Activated CD4-positive, alpha-beta T cell treated with anti-CD3 and anti-CD28 coated beads, Interleukin-2, amount 50 U/mL, for 1 hour (primary cell): ENCODE data around the gene PTPRM.
"Not testable (repeated sequence)": the region's sequence is repeated elsewhere in the genome, so short reads cannot be mapped to it uniquely, and the experiment has no call there.

Source experiments
- DNase-seq: peaks from one replicate; pipeline ENCODE4 v3.0.0-alpha.2; 2020

PTPRM gene

GRCh38 chr18:7733642-7734041 is 166.5 kb downstream of the PTPRM start:
- no peak for DNase-seq

GRCh38 chr18:7735196-7735595 is 168.1 kb downstream of the PTPRM start:
- no peak for DNase-seq

GRCh38 chr18:7735626-7736175 is 168.6 kb downstream of the PTPRM start:
- DNase-seq, result no peak

- not testable (repeated sequence) for DNase-seq
Observed at GRCh38 chr18:7736526-7736925, 169.4 kb downstream of the PTPRM start.

GRCh38 chr18:7737550-7737949 is 170.4 kb downstream of the PTPRM start:
- no peak for DNase-seq

GRCh38 chr18:7740821-7741220 is 173.7 kb downstream of the PTPRM start:
- DNase-seq, result no peak

GRCh38 chr18:7741640-7742039 is 174.5 kb downstream of the PTPRM start:
- DNase-seq, result no peak

GRCh38 chr18:7742224-7742623 is 175.1 kb downstream of the PTPRM start:
- DNase-seq, result no peak

- DNase-seq, result no peak
Observed at GRCh38 chr18:7743256-7743655, 176.1 kb downstream of the PTPRM start.

- DNase-seq, result no peak
Observed at GRCh38 chr18:7746106-7746505, 179.0 kb downstream of the PTPRM start.

- no peak for DNase-seq
Observed at GRCh38 chr18:7748251-7749007, 181.3 kb downstream of the PTPRM start.

GRCh38 chr18:7749008-7749405 is 181.9 kb downstream of the PTPRM start:
- no peak for DNase-seq

- no peak for DNase-seq
Observed at GRCh38 chr18:7749510-7749981, 182.4 kb downstream of the PTPRM start.

GRCh38 chr18:7750095-7750663 is 183.1 kb downstream of the PTPRM start:
- no peak for DNase-seq

- DNase-seq, result no peak
Observed at GRCh38 chr18:7750966-7751365, 183.8 kb downstream of the PTPRM start.

GRCh38 chr18:7754258-7754657 is 187.1 kb downstream of the PTPRM start:
- DNase-seq, result no peak

GRCh38 chr18:7754725-7755181 is 187.6 kb downstream of the PTPRM start:
- no peak for DNase-seq

- no peak for DNase-seq
Observed at GRCh38 chr18:7755753-7756475, 188.8 kb downstream of the PTPRM start.

- no peak for DNase-seq
Observed at GRCh38 chr18:7757175-7757574, 190.1 kb downstream of the PTPRM start.

- no peak for DNase-seq
Observed at GRCh38 chr18:7758764-7759163, 191.6 kb downstream of the PTPRM start.

GRCh38 chr18:7760967-7761948 is 194.1 kb downstream of the PTPRM start:
- DNase-seq, result no peak

- no peak for DNase-seq
Observed at GRCh38 chr18:7764405-7764804, 197.3 kb downstream of the PTPRM start.
